SIG-M5 (cell line): ENCODE results near the gene FBXL22.

Source experiments
- DNase-seq: peaks from one replicate; lab custom pipeline; 2025; lab: John Stamatoyannopoulos, UW

FBXL22 gene, protein sequence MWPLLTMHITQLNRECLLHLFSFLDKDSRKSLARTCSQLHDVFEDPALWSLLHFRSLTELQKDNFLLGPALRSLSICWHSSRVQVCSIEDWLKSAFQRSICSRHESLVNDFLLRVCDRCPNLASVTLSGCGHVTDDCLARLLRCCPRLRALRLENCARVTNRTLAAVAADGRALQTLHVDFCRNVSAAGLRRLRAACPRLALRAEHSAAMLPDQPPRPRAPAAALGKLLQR

DNA sequence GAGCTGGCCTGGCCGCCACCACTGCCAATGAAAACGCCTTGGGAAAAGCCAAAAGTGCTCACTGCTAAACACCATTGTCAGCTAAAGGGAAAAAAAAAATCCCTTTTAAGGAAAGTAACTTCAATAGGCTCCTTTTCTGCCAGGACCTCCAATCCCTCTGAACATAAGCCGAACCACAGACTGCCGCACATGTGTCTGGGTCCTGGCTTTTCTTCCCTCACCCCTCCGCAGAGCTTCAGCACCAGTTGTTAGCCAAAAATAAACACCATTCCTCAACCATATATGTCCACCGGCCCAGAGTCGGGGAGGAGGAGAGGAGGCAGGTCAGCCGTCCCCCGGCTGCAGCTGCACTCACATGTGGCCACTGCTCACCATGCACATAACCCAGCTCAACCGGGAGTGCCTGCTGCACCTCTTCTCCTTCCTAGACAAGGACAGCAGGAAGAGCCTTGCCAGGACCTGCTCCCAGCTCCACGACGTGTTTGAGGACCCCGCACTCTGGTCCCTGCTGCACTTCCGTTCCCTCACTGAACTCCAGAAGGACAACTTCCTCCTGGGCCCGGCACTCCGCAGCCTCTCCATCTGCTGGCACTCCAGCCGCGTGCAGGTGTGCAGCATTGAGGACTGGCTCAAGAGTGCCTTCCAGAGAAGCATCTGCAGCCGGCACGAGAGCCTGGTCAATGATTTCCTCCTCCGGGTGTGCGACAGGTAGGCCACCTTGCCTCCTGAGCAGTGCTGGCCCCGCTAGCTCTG lies at the start of gene FBXL22:
TSS of gene FBXL22 (plus strand) at position 350 of the 753 bp plus-strand sequence. CDS start at position 356, 6 bp downstream.
- DNase-seq, result no peak

GRCh38 chr15:63551400-63551799 lies 45.8 kb upstream of the FBXL22 start:
- no peak for DNase-seq

- DNase-seq, result no peak
Observed at GRCh38 chr15:63553388-63553791, 43.8 kb upstream of the FBXL22 start.

DNA sequence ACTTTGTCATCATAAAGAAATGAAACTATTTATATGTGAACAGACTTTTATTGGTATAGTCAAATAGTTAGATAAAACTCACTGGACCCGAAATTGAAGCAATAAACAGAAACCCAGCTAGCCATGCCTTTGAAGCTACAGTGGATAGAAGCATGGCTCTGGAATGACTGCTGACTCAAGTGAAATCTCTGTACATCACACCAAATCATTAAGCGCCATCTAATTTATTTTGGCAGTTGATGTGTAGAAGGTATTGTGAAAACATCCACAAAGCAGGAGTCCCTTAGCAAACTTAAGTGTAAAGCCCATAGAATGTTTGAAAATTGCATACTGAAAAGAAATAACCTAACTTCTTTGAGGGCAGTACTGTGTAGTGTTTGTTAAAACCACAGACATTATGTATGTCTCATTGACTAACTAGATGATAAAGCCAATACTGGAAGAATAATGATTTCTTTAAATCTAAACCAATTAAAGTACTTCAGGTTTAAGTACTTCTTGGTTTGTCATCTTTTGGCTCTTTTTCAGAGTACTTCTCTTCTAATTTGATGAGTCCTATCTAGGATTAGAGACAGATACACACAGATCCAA lies 42.8 kb upstream of the FBXL22 start:
- no peak for DNase-seq

GRCh38 chr15:63555507-63555906 lies 41.7 kb upstream of the FBXL22 start:
- DNase-seq, result no peak

- DNase-seq, result no peak
Observed at GRCh38 chr15:63556246-63556645, 40.9 kb upstream of the FBXL22 start.

GRCh38 chr15:63556736-63557135 lies 40.5 kb upstream of the FBXL22 start:
- no peak for DNase-seq

DNA sequence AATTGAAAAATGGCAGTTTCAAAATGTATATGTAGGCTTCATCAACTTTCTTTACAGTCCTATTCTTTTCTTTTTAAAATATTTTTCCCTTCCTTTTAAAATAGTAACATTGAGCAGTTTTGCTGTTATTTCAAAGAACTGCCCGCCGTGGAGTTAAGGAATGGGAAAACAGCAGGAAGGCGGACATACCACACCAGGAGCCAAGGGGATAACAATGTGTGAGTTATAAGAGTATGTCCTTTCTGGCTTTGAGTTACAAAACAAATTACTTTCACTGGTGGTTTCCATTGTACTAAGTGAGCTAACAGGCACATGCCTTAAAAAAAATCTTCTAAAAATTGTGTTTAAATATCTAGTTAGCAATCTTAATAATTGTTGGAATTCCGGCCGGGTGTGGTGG lies 37.4 kb upstream of the FBXL22 start:
- no peak for DNase-seq

DNA sequence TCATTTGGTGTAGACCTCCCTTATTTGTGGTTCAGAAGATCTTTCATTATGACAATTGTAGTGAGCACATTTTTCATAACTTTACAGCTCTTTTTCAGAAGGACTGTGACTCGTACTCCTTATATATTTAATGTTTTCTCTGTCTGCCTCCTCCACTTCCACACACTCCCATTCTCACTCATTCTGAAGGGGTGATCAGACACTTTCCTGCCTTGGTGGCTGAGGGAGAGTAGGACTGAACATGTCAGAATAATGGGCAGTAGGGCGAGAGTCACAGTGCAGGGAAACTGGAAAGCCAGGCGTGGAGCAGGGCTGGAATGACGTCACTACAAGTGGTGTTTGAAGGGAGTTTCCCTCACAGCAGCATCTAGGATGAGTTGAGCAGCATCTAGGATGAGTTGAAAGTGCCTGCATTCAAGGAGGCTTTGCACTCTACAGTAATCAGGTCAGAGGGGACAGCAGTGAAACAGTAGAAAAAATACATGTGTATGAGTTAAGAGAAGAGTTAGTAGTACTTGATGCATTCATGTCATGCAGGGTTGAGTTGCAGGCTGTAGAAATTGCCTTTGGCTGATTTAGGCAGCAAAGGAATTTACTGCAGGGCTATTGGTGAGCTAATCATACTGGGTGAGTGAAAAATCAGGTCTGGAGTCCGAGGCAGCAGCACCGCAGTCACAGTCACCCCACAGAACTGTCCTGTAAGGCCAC lies 36.3 kb upstream of the FBXL22 start:
- no peak for DNase-seq

- no peak for DNase-seq
Observed at GRCh38 chr15:63564093-63564492, 33.1 kb upstream of the FBXL22 start.

DNA sequence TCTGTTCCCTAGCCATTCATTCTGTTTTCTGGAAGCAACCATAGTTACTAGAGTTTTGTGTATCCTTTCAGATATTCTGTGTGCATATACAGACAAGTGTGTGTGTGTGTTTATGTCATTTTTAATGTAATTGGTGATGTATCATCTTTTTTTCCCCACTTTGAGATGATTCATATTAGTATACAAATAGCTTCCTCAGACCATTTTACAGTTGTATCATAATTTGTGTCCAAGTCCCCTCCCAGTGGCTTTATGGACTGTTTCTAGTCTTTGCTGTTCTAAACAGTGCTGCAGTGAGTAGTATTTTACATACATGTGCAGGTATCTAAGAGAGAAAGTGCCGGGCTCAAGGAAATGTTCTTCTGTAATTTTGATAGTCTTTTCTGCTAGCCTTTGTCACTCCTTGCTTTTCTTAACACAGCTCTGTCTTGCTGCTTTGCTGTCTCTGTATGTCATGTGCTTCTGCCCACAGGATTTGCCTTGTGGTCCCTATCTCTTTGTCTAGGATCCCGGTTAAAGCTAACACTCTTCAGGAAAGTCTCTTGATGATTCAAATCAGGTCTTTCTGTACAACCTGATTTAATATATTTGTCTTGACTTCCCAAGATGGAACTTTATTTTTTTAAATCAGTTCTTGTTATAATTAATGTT lies 31.5 kb upstream of the FBXL22 start:
- no peak for DNase-seq

DNA sequence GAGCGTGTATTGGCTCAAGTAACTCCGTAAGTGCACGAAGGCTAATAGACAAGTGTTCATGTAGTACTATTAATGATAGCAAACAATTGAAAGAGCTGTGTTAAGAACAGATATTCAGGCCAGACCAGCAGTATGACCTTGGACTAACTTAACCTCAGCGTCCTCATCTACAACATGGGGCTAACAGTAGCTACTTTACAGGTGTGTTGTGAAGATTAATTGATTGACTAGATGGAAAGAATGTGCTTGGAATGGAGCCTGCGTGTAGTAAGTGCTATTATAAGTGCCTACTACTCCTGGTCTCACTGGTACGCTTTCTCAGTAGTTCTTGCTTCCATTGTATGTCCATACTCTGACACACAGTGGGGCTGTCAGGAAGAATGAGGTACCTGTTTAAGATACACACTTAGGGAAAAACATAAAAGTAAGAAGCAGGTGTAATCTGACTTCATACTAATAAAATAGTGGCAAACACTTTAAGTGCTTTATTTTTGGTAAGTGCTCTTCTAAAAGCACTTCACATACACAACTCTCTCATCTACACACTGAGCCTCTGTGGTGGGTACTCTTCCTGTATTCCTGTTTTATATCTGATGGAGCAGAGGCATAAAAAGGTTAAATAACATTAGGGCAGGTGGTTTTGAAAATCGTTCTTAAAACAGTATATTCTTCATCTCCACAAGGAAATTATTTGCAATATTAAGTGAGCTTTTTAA lies 24.3 kb upstream of the FBXL22 start:
- no peak for DNase-seq

GRCh38 chr15:63573533-63573932 lies 23.7 kb upstream of the FBXL22 start:
- DNase-seq, result no peak

GRCh38 chr15:63575312-63575711 lies 21.9 kb upstream of the FBXL22 start:
- no peak for DNase-seq

- no peak for DNase-seq
Observed at GRCh38 chr15:63576441-63576840, 20.7 kb upstream of the FBXL22 start.

DNA sequence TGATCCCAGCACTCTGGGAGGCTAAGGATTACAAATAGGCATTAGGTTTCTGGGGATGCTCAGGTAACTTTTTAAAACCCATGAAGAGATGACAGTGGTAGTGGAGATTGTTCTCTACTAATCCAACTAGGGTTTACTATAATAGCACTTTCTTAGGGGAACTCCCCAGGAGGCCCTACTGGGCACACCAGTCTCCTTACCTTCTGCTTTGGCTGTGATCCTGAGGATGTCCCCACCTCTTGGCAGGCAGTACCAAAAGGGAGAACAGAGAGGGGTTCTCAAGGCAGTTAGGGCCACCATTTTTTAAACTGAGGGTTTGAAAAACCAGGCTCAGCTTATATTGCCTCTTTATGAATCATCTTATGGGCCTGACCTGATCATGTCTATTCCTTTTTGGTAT lies 15.0 kb upstream of the FBXL22 start:
- DNase-seq, result no peak

DNA sequence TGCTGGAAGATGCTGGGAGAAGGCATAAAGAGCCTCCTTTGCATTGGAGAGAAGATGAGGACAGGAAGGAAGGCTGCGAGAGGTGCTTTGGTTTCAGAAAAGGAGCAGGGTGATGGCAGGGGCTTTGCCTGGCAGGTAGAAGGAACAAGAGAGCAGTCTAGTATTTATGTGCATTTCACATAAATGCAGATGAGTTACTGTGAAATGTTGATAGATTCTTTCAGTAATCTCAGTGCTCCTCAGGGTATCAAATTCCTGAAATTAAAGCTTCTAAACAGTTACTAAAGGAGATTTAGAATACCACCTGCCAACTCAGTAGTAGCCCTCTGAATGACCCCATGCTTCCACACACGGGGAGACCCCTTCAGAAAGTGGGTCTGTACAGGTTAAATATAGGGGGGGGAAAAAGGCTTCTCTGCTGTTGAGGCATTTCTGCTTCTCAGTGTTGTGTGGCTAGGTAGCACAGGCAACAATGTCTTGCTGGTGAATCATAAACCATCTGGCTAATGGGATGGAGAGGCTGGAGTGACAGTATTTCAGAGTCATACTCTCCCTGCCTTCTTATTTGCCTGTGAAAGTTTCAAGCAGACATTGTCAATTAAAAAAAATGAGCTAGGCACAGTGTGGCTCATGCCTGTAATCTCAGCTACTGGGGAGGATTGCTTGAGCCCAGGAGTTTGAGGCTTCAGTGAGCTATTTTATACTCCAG lies 14.3 kb upstream of the FBXL22 start:
- DNase-seq, result no peak

DNA sequence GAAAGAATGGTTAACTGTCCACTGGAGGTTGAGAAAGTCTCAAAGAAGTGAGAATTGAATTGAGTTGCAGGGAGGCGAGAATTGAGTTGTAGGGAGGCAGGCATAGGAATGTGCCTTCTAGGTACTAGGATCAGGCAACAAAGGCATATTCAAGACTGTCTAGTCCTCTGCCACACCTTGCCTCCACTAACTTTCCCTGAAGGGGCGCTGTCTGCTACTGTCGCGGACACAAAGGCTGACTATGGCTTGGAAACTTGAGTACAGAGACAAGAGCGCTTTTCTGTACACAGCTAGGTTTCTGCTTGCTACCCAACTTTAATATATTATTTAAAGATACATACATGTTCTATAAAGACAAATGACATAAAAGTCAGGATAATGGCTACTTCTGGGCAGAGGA lies 10.4 kb upstream of the FBXL22 start:
- no peak for DNase-seq

DNA sequence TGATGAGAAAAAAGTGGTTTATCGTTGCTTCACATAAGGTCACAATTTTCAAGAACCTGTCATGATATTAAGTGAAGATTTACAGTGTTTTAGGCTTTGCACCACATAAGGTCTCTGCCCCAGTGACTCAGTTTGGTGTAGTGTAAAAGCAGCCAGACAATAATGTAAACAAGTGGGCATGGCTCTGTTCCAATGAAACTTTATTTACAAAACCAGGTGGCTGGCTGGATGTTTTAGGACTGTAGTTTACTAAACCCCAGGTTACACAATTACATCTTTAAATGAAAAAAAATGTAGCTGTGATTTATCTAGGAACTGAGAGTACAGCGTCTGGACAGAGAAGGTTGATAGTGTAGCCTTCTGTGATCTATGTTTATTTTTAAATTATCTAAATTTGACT lies 9.7 kb upstream of the FBXL22 start:
- no peak for DNase-seq

DNA sequence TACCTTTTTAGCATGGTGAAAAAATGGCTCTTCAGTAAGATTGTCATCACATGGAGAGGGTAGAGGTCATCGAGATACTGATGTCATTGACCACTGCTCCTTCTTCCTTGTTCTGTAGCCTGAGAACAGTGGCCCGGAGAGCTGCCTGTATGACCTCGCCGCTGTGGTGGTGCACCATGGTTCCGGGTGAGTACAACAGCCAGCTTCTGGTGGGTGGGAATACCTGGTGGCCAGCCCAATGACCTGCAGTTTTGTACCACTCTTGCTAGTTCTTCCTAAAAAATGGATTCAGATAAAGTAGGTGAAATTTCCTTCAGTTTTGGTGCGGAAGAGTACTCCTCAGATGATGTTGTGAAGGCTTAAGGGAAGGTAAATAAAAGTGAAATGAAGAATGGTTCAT lies 8.4 kb upstream of the FBXL22 start:
- no peak for DNase-seq
